UCSD-AML1 (cell line): ENCODE measurements around the gene ADARB2.

ENCODE experiments used
- DNase-seq: peaks from one replicate; lab custom pipeline; 2025; ENCODE audit not compliant: unreplicated experiment; lab: John Stamatoyannopoulos, UW

The ADARB2 gene

DNA sequence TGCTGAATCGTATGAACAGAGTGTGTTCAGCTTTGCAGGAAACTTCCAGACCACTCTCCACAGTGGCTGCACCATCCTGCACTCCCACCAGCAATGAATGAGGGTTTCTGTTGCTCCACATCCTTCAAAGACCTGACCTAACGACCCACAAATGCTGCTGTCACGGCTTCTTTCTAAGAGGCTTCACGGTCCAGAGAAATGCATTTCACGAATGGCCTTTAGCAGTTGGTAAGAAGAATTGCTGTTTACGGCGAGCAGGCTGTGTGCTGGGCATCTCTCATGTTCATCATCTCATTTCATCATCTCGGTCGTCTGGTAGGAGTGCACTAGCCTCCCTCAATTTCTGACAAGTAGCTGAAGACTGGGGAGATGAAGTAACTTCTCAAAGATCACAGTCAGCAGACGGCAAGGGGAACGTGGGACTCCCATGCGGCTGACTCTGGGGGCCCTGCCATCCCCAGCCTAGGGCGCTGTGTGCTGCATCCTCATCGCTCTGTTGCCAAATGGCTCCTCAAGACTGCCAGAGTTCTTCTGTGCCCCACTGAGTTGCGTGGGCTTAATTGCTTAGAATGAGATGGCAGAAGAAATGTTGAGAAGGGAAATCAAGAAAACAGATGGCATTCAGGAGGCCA is 72.9 kb downstream of the ADARB2 start:
- no peak for DNase-seq

DNA sequence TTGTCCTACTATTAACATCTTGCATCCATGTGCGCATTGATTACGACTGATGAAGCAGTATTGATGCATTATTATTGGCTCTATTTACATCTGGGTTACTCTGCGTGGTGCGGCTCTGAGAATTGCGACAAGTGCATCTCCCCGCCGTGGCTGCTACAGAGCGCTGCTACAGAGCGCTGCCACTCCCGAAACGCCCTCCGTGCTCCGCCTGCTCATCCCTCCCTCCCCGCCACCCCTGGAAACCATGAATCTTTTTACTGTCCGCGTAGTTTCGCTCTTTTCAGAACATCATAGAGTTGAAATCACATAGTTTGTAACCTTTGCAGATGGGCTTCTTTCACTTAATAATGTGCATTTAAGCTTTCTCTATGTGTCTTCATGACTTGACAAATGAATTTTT is 74.1 kb downstream of the ADARB2 start:
- DNase-seq: no peak

DNA sequence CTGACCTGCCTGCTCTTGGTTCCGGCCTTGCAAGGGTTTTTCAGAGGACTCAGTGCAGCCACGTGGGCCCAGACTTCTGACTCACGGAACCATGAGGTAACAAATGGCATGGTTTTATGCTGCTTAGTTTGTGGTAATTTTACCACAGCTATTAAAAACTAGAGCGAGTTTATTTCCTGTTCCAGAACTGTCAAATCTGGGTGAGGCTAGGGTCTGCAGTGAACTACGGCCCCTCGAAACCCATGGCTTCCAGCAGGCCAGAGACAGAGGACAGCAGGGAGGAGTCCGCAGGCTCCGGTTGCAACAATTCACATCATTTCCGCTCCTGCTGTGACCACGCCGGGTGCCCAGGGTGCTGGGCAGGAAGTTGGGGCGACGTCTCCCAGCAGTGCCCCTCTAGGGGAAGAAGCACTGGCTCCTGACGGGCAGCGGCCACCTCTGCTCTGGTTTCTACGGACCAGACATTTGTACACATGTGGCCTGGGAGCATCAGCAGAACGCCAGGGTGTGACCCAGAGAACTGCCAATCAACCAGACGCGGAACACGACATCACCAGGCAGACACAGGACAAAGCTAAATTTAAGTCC is 74.8 kb downstream of the ADARB2 start:
- DNase-seq: peak; percentile 18

DNA sequence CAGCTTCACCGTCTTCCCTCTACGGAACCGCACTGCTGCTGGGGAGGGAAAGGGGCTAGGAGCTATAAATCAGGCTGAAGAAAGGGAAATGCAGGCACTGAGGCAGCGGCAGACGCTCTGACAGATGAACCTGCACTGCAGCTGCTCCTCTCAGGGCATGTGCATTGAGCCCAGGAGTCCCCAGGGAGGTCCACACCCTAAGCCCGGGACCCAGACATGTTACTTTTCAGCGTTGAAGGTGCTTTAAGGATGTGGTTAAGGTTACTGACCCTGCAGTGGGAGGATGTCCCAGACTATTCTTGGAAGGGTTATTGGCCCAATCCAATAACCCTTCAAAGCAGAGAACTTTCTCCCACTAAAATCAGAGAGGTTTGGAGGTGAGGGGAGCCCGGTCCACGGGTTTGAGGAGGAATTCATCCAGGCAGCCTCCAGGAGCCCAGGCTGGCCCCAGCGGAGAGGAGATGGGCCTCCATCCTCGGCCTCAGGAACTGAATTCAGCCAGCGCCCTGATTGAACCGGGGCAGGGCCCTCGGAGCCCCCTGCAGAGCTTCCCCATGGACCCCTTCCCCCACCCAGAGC is 75.4 kb downstream of the ADARB2 start:
- DNase-seq: no peak

DNA sequence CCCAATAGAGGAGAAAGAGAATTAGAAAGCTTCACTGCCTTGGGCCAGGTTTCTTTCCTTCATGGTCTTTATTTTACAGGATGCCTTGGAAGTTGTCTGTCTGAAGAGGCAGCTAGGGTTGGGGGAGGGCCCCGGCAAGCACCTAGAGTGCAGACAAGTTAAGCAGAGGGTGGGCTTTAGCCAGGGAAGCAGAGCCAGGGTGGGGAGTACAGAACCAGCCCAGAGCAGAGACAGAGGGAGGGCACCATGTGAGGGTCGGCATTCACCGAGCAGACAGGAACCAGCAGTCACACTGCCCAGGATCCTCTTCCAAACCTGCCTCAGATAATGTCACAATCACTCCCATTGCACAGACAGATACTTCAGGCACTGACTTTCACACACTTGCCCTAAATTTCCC is 75.9 kb downstream of the ADARB2 start:
- DNase-seq: no peak

DNA sequence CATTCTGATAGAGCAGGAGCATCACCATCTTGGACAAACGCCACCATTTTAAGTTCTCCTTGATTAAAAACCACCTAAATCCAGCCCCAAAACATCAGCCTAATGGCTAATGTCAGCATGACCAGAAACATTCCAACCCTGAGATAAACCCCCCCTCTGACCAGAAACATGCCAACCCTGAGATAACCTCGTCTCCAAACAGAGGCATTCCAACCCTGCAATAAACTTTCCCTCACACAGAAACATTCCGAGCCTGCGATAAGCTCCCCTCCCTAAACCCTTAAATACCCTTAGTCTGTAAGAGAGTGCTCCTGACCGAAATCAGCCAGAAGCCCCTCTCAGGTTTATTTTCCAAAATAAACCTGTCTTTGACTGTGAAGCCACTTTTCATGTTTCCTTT is 76.5 kb downstream of the ADARB2 start:
- DNase-seq: no peak

DNA sequence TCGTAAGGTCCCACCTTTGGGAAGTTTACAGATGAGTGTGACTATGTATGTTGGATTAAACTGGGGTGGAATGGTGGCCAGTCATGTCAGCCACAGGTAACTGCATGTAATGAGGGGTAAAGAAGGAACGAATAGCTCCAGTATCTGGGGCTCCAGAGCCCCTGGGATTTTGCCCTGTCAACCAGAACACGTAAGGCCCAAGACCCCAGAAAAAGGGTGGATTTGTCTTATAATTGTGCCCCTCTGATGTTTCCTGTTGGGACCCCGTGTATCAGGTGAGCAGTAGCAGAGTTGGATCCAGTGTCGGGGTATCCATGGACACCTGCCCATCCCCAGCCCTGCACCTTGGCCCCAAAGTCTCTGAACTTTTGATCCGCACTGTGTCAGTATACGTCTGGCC is 76.9 kb downstream of the ADARB2 start:
- no peak for DNase-seq

DNA sequence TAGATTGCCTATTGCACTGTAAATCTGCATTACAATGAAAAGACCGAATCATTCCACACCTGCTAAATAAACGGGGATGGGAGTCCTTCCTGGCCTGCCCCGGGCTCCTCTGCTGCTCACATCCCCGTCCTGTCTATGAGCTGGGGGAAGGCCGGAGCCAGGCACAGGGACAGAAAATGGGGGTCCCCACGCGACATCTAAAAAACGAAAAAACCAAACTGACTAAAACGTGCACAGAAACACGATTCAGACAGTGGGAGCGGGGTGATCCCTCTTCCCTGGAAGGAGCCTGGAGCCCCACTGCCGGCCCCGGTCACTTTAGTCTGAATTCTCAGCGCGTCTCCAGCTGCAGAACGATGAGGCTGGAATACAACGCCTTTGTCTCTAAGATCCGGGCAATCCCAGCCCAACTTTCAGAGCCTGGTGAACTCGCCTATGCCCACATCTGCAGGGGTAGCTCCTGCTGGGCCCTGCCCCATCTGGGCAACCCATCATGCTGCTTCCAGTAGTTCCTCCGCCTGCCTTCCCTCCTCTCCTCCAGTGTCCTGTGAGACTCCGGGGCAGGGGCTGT is 78.0 kb downstream of the ADARB2 start:
- DNase-seq: no peak

DNA sequence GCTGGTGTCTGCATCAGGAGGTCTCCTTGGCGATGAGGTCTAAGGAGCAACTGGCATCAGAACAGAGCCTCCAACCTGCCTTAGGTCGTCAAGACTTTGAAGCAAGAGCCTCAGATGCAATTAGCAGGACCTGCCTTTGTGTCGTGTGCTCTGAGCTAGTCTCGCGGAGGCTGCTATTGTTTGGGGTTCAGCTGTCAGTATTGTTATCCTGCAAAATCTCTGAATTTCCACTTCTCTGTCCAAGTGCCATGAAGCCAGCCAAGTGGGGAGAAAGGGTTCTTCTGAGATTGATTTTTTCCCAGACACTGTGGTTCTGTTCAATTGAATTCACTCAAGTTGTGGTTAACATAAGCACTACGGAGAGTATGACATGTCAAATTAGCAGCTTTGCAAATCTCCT is 78.7 kb downstream of the ADARB2 start:
- DNase-seq: no peak

DNA sequence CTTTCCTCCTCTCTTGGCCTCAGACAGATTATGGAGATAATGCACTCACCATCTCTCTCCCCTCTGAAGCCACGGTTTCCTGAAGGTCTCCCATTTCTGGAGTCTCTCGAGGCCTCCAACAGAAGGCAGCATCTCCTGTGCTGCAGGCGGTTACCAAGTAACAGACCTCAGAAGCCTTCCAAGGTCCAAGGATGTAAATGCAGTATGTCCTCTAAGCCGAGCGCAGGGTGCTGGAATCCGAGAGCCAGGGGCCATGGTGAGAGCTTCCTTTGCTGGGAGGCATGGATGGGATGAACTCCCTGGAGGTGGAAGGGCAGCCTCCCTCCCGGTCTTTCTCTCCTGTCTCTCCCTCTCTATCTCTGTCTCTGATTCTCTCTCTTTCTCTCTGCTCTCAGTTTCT is 79.8 kb downstream of the ADARB2 start:
- no peak for DNase-seq

DNA sequence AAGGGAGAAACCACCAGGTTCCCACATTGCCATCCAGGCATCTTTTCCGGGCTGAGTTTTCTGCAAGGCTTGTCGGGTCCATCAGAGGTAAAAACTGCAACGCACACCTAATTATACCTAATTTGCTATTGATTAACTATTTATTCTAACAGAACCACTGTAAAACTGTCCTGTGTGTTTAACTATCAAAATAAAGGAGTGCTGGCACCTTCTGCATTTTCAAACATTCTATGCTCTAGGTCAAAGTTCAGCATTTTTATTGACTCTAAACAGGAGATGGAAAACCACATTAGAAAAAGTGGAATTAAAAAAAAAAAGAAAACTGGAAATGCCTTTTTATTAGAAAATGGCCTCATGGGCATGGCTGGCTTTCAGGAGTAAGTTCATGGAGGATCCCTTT is 82.0 kb downstream of the ADARB2 start:
- DNase-seq: no peak

DNA sequence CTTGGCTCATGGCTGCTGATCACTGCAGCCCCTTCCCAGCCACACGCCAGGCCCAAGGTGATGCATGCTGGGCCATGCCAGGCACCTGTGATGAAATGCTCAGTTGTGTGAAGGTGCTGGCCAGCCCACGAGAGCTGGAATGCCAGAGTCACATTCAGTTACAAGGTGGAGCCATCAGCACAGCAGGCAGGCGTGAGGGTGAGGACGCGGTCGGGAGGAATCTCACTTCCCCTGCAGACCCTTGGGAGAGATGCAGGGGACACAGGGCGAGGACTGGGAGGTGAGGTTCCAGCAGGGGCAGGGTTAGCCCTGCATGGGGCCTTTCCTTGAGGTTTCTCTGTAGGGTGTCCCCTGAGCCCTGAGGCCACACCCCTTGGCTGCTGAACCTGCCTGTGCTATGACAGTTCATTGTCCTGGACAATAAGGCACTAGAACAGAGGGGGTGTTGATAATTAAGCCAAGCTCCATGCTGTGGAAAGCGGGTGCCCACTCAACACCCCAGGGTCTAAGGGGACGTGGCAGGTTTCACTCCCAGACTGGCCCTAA is 82.4 kb downstream of the ADARB2 start:
- no peak for DNase-seq

DNA sequence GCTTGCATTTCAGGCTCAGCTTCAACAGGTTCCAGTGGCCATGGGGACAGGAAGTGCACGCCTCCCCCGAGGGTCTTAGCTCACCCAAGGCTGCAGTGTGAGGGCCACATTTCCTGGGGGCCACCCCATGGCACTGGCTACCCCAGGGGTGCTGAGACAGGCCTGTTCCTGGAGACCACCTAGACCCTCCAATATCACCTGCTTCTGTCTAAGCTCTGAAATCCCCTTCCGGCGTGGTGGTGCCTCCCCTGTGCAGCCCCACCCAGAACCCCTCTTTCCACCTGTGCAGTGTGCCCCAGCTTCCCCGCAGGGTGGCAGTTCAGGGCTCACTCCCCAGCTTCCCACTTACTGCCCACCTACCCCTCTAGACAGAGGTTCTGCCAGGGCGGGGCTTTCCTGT is 83.1 kb downstream of the ADARB2 start:
- DNase-seq: no peak

DNA sequence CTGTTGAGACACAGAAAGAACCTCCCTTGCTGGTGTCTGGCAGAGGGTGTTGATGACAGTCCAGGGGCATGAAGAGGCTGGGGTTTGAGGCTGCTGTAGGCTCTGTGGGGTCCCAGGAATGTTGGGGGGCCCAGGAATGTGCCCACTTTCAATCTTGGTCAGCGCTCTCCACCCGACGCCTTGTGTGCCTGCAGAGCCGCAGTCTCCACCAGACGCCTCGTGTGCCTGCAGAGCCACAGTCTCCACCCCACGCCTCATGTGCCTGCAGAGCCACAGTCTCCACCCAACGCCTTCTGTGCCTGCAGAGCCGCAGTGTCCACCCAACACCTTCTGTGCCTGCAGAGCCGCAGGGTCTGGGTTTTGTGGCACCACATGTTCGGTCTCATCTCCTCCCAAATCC is 84.0 kb downstream of the ADARB2 start:
- DNase-seq: no peak

DNA sequence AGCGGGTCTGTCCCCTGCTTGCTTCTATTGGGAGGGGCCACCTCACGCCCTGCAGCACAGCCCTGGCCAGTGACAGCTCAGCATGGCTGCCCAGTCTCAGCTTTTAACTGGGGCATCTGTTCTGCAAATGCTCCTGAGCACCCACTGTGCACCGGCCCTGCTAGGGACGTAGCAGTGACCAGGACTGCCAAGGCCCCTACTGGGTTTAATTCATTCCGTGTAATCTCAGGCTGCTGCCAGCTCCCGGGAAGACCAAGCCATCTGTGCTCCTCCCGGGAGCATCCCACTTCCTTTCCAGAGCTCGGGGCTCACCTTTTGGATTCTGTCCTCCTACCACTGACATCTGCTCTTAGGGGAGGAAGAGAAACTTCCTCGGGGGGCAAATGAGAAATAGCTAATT is 85.2 kb downstream of the ADARB2 start:
- no peak for DNase-seq

DNA sequence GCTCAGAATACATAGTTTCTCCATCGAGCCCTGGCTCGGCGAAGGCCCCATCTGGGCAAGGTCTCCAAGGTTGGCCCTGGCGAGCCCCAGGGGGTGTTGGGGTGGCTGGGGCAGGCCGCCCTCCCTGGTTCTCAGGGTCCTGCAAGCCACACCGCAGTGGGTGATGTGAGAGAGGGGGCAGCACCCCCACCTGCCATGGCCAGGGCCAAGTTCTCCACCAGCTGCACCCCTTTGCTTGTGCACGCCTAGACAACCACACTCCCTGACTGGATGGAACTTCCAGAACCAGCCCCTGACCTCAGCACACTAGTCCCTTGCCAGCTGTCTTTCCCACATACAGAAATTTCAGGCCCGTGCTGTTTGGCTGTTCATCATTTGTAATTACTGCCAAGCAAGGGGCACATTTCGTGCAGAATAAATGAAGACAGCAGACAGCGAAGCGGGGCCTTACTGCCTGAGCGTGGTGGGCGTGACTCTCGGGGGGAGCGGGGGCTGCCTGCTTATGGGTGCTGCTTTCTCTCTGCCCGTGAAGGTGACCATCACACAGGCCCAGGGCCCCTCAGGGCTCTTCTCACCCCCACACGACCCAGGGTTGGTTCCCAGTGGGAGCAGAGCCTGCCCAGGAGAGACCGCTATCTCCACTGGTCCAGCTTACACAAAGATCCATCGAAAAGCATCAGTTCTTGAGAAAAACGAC is 85.9 kb downstream of the ADARB2 start:
- no peak for DNase-seq

DNA sequence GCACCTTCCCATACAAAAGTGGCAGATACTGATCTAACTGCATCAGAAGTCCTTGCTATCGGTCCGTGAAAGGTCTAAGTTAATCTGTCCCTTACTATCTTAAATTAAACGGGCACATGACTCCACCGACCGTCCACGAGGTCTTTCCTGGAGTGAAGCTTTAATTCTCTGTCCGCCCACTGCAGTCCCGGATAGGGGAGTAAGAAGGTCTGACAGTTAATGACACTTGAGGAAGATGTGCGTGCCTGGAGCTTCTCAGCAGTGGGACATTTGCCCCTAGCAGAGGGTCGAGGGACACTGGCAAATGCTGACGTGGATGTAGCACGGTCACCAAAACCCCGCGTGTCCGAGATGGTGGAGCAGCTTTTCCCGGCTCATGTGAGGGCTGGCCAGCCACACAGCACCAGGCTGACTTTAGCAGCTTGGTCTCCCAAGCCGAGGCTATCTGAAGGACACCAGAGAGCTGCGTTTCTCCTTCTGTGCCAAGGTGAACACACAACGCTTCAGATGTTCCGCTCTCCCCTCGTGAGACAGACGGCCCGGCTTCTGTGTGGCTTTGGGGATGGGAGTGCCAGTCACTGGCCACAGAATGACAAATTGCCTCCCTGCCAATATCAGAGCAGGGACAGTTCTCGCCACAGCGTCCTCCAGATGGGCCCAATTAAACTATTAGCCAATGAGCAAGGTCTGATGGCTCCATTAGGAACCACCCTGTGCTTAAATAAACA is 86.6 kb downstream of the ADARB2 start:
- DNase-seq: no peak

DNA sequence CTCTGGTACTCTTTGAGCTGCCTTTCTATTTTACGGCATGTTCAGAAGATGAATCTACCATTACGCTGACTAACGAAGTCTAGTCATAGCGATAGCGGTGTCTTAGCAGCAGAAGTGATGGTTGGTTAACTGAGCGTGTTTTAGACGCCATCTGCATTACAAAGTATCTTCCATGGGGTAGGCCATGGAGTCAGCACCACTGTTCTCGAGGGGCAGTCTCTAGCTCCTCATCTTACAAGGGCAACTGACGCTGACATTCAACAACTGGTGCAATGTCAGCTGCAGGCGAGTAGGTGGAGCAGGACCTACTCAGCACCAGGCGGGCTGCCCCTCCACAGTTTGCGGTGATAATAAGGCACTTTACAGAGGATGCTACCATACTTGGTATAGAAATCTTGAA is 88.7 kb downstream of the ADARB2 start:
- no peak for DNase-seq

DNA sequence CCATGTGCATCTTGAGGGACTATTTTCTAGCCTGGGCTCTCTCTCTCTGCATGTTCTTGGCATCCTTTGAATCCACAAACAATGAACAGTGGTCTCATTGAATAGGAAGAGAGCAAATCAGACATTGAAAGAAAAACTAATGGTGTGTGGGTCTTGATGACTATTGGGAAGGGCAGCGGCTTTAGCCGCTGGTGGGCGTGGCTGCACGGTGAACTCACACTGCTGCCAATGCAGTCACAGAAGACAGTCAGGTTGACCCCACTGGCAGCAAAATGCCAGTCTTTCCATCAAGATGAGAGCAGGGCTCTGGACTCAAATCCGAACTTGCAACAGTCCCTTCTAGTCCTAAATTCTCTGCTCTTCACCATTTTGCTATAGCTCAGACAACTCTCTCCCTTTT is 91.0 kb downstream of the ADARB2 start:
- no peak for DNase-seq

DNA sequence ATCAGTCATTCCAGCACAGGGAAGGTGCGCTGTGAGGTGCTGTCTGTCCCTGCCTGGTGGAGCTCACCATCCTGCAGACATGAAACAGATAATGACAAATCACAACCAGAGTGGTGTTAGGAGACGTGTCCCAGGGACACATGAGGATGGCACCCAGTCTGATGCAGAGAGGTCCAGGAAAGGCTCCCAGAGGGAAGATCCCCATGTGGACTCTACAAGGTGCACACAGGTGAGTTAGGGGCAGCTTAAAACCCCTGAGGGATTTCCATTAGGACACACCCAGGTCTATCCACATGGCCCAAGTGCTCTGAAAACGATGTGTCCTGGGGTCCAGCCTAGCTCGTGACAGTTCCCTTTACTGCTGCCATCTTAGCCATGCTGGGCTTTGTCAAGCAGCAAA is 91.4 kb downstream of the ADARB2 start:
- DNase-seq: no peak

DNA sequence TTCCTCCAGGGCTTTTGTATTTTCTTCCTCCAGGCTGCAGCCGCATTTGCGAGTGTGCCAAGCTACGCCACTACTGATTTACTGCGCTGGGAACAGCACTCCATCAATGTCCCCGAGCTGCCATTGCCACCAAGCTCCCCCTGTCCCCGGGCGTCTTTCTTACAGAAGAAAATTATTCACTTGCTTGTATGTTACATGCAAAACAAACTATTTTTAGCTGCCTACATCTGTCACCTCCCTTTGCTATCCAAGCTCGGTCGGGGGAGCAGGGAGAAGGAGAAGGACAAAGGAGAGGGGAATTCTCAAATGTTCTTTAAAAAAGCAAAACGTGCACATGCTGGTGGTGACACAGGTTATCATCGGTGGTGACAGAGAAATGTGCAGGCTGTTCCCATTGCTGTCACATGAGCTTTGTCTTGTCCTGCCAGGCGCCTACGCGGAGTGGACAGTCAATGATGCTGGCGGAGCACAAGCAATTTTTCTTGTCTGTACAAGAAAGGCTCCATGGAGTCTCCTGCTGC is 93.1 kb downstream of the ADARB2 start:
- DNase-seq: no peak
